Measurements from ENCODE around the gene ADAP2.
"Not testable (repeated sequence)": the region's sequence is repeated elsewhere in the genome, so short reads cannot be mapped to it uniquely, and the experiment has no call there.

Gene ADAP2

GRCh38 chr17:30921544-30922196 is at the start of gene ADAP2:
Gene ADAP2 (plus strand): TSS chr17:30921945. CDS start chr17:30922015, 70 bp downstream.
- DNase-seq, result peak; percentile 26

- no peak for DNase-seq
These were observed 35.6 kb upstream of the ADAP2 start for GRCh38 chr17:30886187-30886586.

- no peak for DNase-seq
These were observed 27.5 kb upstream of the ADAP2 start for GRCh38 chr17:30894236-30894635.

- no peak for DNase-seq
These were observed 24.4 kb upstream of the ADAP2 start for GRCh38 chr17:30897311-30897710.

GRCh38 chr17:30905742-30906100 is 16.0 kb upstream of the ADAP2 start:
- no peak for DNase-seq

GRCh38 chr17:30906101-30906911 is 15.4 kb upstream of the ADAP2 start, which contains the start of gene TEFM:
Gene TEFM (minus strand): TSS chr17:30906238. CDS start chr17:30906198, 40 bp downstream.
- DNase-seq, result peak; percentile 96

- no peak for DNase-seq
These were observed 12.9 kb upstream of the ADAP2 start for GRCh38 chr17:30908717-30909420.

GRCh38 chr17:30910151-30910550 is 11.6 kb upstream of the ADAP2 start:
- not testable (repeated sequence) for DNase-seq

- DNase-seq, result no peak
These were observed 7.8 kb upstream of the ADAP2 start for GRCh38 chr17:30913955-30914354.

GRCh38 chr17:30915833-30916611 is 5.7 kb upstream of the ADAP2 start:
- no peak for DNase-seq

- no peak for DNase-seq
These were observed 4.7 kb upstream of the ADAP2 start for GRCh38 chr17:30917050-30917449.

- no peak for DNase-seq
These were observed 1.5 kb upstream of the ADAP2 start for GRCh38 chr17:30920282-30920681.

- peak; percentile 10 for DNase-seq
These were observed 832 bp upstream of the ADAP2 start for GRCh38 chr17:30920683-30921543.

GRCh38 chr17:30922235-30923030 is 688 bp downstream of the ADAP2 start:
- DNase-seq, result peak; percentile 38

- DNase-seq, result no peak
These were observed 2.6 kb downstream of the ADAP2 start for GRCh38 chr17:30924341-30924740.

GRCh38 chr17:30926516-30926915 is 4.8 kb downstream of the ADAP2 start:
- no peak for DNase-seq

GRCh38 chr17:30927756-30928155 is 6.0 kb downstream of the ADAP2 start:
- DNase-seq, result no peak

GRCh38 chr17:30928584-30928983 is 6.8 kb downstream of the ADAP2 start:
- DNase-seq, result no peak

GRCh38 chr17:30929081-30929633 is 7.4 kb downstream of the ADAP2 start:
- no peak for DNase-seq

GRCh38 chr17:30929861-30930260 is 8.1 kb downstream of the ADAP2 start:
- not testable (repeated sequence) for DNase-seq

- no peak for DNase-seq
These were observed 8.8 kb downstream of the ADAP2 start for GRCh38 chr17:30930495-30930894.
